ENCODE results near the gene HOXA6.
A peak's percentile ranks its signal among the peaks of the same experiment; 100 is the strongest.

HOXA6 gene

DNA sequence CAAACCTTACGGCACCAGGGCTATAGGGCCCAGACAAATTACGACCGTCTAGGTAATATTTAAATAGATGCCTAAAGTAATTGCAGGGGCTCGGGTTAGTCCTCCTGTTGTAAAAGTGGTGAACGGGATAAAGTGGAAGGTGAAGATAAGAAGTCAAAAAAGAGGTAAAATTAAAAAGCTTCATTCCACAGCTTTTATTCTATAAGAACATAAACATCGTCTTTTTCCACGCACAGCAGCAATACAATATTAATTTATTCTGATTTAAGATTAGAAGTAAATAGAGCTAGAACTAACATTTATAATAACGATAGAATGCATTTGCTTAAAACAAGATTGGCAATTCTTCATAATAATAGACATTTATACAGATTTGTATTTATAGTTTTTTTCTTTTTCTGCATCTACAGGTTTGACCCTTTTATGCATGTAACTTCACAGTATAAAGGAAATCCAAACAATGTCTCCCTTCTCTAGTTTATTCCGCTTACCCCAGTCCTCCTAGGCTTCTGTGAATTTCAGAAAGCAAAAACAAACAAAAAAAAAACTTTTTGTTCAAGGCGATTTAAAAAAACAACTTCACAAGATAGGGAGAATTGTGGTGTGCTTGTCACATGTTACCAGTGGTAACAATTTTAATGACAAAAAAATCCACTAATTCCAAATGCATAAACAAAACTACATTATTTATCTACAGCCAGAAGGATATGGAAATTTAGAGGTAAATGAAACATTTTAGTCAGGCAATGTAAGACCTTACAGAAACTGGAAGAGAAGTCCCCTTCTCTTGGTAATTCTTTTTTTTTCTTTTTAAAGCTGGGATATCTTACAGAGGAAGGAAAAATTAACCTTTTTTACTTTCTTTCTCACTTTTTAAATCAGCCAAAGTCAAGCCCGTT is 23.1 kb upstream of the HOXA6 start:
- Histone ChIP-seq H3K27ac (ENCODE audit: low read depth, low read length, severe bottlenecking) (no peak overlapping the region), H3K4me3 (ENCODE audit: extremely low read depth, insufficient read depth, low read length, poor library complexity, severe bottlenecking) (peak overlapping the region; percentile 23), H3K9me3 (ENCODE audit: control insufficient read depth, low read length) (no peaks in the 10 kb centered on the region), H3K4me1 (ENCODE audit: control insufficient read depth, insufficient read depth, low read length, poor library complexity, severe bottlenecking) (peaks cover 5% of the 10 kb centered on the region), H3K36me3 (ENCODE audit: control insufficient read depth, insufficient read depth, low read length) (no peaks in the 10 kb centered on the region)
- 6 to 30% methylated on average over 2 to 3 of the region's 11 CpGs for WGBS, 2 experiments (ENCODE audit: insufficient coverage in 2 of 2)

GRCh38 chr7:27169658-27170425 is 22.3 kb upstream of the HOXA6 start:
- Histone ChIP-seq H3K9me3 (ENCODE audit: control insufficient read depth, low read length) (no peaks in the 10 kb centered on the region), H3K27ac (ENCODE audit: low read depth, low read length, severe bottlenecking) (no peak overlapping the region), H3K36me3 (ENCODE audit: control insufficient read depth, insufficient read depth, low read length) (no peaks in the 10 kb centered on the region), H3K4me1 (ENCODE audit: control insufficient read depth, insufficient read depth, low read length, poor library complexity, severe bottlenecking) (peaks cover 5% of the 10 kb centered on the region), H3K4me3 (ENCODE audit: extremely low read depth, insufficient read depth, low read length, poor library complexity, severe bottlenecking) (peak overlapping the region; percentile 23)
- WGBS, 2 experiments (ENCODE audit: insufficient coverage in 2 of 2), result 1 to 2% methylated on average over 25 to 26 of the region's 46 CpGs

GRCh38 chr7:27168265-27168947 is 20.8 kb upstream of the HOXA6 start:
- Histone ChIP-seq H3K36me3 (ENCODE audit: control insufficient read depth, insufficient read depth, low read length) (no peaks in the 10 kb centered on the region), H3K9me3 (ENCODE audit: control insufficient read depth, low read length) (no peaks in the 10 kb centered on the region), H3K4me1 (ENCODE audit: control insufficient read depth, insufficient read depth, low read length, poor library complexity, severe bottlenecking) (peaks cover 2% of the 10 kb centered on the region), H3K4me3 (ENCODE audit: extremely low read depth, insufficient read depth, low read length, poor library complexity, severe bottlenecking) (peak overlapping the region; percentile 14), H3K27ac (ENCODE audit: low read depth, low read length, severe bottlenecking) (no peak overlapping the region)
- WGBS, 2 experiments (ENCODE audit: insufficient coverage in 2 of 2), result 6% methylated on average over 21 to 25 of the region's 25 CpGs

- no peaks in the 10 kb centered on the region for H3K36me3 ChIP-seq (ENCODE audit: control insufficient read depth, insufficient read depth, low read length)
- H3K9me3 ChIP-seq (ENCODE audit: control insufficient read depth, low read length), result no peaks in the 10 kb centered on the region
- H3K27ac ChIP-seq (ENCODE audit: low read depth, low read length, severe bottlenecking), result no peak overlapping the region
- H3K4me3 ChIP-seq (ENCODE audit: extremely low read depth, insufficient read depth, low read length, poor library complexity, severe bottlenecking), result no peak overlapping the region
- WGBS, 2 experiments (ENCODE audit: insufficient coverage in 2 of 2), result 7 to 20% methylated on average over 2 to 3 of the region's 4 CpGs
- peaks cover 2% of the 10 kb centered on the region for H3K4me1 ChIP-seq (ENCODE audit: control insufficient read depth, insufficient read depth, low read length, poor library complexity, severe bottlenecking)
Observed at GRCh38 chr7:27167916-27168264, 20.3 kb upstream of the HOXA6 start.

DNA sequence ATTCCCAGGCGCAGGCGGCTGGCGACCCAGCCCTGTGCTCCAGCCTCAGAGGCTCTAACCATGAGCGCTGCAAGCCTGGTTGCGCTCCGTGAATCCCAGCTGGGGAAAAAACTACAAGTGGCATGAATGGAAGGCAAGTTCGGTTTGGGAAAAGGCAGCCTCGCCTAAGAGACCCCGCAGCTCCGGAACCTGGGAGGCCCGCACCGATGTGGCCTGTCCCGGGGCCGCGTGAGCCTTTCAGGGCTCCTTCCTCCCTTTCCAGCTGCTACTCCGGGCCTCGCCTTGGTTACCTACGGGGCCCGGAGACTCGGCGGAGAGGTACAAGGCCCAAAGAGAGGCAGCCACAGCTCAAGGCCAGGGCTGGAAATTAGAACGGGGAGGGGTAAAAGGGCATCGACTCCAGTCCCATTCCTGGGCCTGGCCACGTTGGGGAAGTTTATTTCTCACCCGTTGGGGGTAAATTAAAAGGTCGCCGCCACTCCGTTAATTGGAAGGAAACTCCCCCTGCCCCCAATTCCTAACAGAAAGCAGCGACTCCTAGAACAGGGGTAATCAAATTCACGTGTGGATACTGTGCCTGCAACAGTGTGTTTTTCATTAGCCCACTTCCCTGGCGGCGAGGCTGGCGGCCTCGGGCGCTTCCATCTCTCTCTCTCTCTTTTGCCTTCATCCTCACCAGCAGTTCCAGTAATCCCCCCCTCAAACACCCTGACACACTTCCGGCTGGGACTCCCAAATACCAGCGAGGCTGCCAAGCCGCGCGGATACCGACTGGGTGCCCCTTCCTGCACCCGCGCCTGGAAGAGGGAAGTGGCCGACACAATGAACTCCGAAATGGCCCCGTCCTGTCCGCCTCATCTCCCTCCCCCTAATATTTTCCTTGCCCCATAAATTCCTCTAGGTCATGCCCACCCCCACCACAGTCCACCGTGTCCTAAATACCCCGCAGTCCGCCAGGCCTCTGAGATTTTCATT is 19.2 kb upstream of the HOXA6 start:
- WGBS, 2 experiments (ENCODE audit: insufficient coverage in 2 of 2), result 3 to 6% methylated on average over 37 to 48 of the region's 50 CpGs
- peak overlapping the region; percentile 16 for H3K27ac ChIP-seq (ENCODE audit: low read depth, low read length, severe bottlenecking)
- H3K4me3 ChIP-seq (ENCODE audit: extremely low read depth, insufficient read depth, low read length, poor library complexity, severe bottlenecking), result peak overlapping the region; percentile 11

GRCh38 chr7:27165996-27166530 is 18.5 kb upstream of the HOXA6 start:
- Histone ChIP-seq H3K9me3 (ENCODE audit: control insufficient read depth, low read length) (no peaks in the 10 kb centered on the region), H3K36me3 (ENCODE audit: control insufficient read depth, insufficient read depth, low read length) (no peaks in the 10 kb centered on the region), H3K4me3 (ENCODE audit: extremely low read depth, insufficient read depth, low read length, poor library complexity, severe bottlenecking) (peak overlapping the region; percentile 24), H3K4me1 (ENCODE audit: control insufficient read depth, insufficient read depth, low read length, poor library complexity, severe bottlenecking) (peaks cover 6% of the 10 kb centered on the region), H3K27ac (ENCODE audit: low read depth, low read length, severe bottlenecking) (peak overlapping the region; percentile 29)
- WGBS, 2 experiments (ENCODE audit: insufficient coverage in 2 of 2), result 5 to 8% methylated on average over 27 to 46 of the region's 46 CpGs

More for the DNA sequence above, 19.2 kb upstream of the HOXA6 start:
- Histone ChIP-seq H3K36me3 (ENCODE audit: control insufficient read depth, insufficient read depth, low read length) (no peaks in the 10 kb centered on the region), H3K4me1 (ENCODE audit: control insufficient read depth, insufficient read depth, low read length, poor library complexity, severe bottlenecking) (peaks cover 2% of the 10 kb centered on the region), H3K9me3 (ENCODE audit: control insufficient read depth, low read length) (no peaks in the 10 kb centered on the region)

DNA sequence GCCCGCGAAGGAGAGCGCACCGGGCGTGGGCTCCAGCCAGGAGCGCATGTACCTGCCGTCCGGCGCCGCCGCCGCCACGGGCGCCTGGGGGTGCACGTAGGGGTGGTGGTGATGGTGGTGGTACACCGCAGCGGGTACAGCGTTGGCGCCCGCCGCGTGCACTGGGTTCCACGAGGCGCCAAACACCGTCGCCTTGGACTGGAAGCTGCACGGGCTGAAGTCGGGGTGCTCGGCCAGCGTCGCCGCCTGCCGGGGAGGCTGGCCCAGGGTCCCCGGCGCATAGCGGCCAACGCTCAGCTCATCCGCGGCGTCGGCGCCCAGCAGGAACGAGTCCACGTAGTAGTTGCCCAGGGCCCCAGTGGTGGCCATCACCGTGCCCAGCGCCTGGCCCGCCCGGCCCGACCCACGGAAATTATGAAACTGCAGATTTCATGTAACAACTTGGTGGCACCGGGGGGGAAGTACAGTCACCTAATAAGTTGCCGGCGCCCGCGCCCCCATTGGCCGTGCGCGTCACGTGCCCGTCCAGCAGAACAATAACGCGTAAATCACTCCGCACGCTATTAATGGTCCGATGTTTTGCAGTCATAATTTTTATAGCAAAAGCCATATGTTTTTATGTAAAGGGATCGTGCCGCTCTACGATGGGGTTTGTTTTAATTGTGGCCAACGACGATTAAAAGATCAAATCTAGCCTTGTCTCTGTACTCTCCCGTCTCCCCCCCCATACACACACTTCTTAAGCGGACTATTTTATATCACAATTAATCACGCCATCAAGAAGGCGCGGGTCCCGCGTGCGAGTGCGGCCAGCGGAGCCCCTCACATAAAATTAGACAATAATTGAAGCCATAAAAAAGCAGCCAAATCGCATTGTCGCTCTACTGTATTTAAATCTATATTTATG is 17.8 kb upstream of the HOXA6 start, which contains the start of gene HOXA9:
HOXA9 (minus strand) TSS at position 449 of the 907 bp plus-strand sequence; CDS start at position 369, 80 bp downstream.
- Histone ChIP-seq H3K4me3 (ENCODE audit: extremely low read depth, insufficient read depth, low read length, poor library complexity, severe bottlenecking) (peak within 1 kb of the TSS; percentile 24), H3K4me1 (ENCODE audit: control insufficient read depth, insufficient read depth, low read length, poor library complexity, severe bottlenecking) (peaks cover 7% of the 10 kb centered on the region), H3K9me3 (ENCODE audit: control insufficient read depth, low read length) (no peaks in the 10 kb centered on the region), H3K36me3 (ENCODE audit: control insufficient read depth, insufficient read depth, low read length) (no peaks in the 10 kb centered on the region), H3K27ac (ENCODE audit: low read depth, low read length, severe bottlenecking) (peak within 1 kb of the TSS; percentile 29)
- 8 to 9% methylated on average over 55 to 63 of the region's 82 CpGs for WGBS, 2 experiments (ENCODE audit: insufficient coverage in 2 of 2)

- Histone ChIP-seq H3K36me3 (ENCODE audit: control insufficient read depth, insufficient read depth, low read length) (no peaks in the 10 kb centered on the region), H3K9me3 (ENCODE audit: control insufficient read depth, low read length) (no peaks in the 10 kb centered on the region), H3K27ac (ENCODE audit: low read depth, low read length, severe bottlenecking) (no peak overlapping the region), H3K4me3 (ENCODE audit: extremely low read depth, insufficient read depth, low read length, poor library complexity, severe bottlenecking) (peak overlapping the region; percentile 24), H3K4me1 (ENCODE audit: control insufficient read depth, insufficient read depth, low read length, poor library complexity, severe bottlenecking) (peaks cover 7% of the 10 kb centered on the region)
- WGBS, 2 experiments (ENCODE audit: insufficient coverage in 2 of 2), result 1 to 2% methylated on average over 44 of the region's 47 CpGs
Observed at GRCh38 chr7:27164367-27165088, 17.0 kb upstream of the HOXA6 start.

DNA sequence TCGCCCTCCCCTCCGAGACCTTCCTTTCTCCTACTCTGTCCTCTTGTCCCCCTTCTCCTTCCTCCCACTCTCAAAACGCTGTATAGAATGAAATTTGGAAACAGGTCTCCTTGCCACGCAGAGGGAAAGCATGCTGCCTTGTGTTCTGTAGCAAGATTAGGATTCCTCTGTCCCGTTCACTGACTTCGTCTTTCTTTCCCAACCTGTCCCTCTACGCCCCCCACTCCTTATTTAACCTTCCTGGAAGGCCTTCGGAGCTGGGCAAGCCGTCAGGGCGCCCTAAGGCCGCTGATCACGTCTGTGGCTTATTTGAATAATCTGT is 16.4 kb upstream of the HOXA6 start:
- no peak overlapping the region for H3K27ac ChIP-seq (ENCODE audit: low read depth, low read length, severe bottlenecking)
- H3K36me3 ChIP-seq (ENCODE audit: control insufficient read depth, insufficient read depth, low read length), result no peaks in the 10 kb centered on the region
- H3K4me1 ChIP-seq (ENCODE audit: control insufficient read depth, insufficient read depth, low read length, poor library complexity, severe bottlenecking), result peaks cover 7% of the 10 kb centered on the region
- no peaks in the 10 kb centered on the region for H3K9me3 ChIP-seq (ENCODE audit: control insufficient read depth, low read length)
- peak overlapping the region; percentile 24 for H3K4me3 ChIP-seq (ENCODE audit: extremely low read depth, insufficient read depth, low read length, poor library complexity, severe bottlenecking)
- 4 to 9% methylated on average over 9 to 10 of the region's 12 CpGs for WGBS, 2 experiments (ENCODE audit: insufficient coverage in 2 of 2)
